AG10803 (cell line): ENCODE data around the gene DDX4.

Experiments
- DNase-seq: peaks from one replicate; pipeline ENCODE4 v3.0.0; 2010; ENCODE audit warnings: low read depth
- H3K4me3 ChIP-seq: 2 replicates; pipeline ENCODE4 v1.5.1; 2011; ENCODE audit warnings: mild to moderate bottlenecking, low read length, control low read depth
- CTCF ChIP-seq: conservative IDR thresholded peaks from 2 replicates; pipeline ENCODE4 v1.5.1; 2011; ENCODE audit warnings: mild to moderate bottlenecking, low read length, control low read depth, inconsistent platforms

Gene DDX4

DNA sequence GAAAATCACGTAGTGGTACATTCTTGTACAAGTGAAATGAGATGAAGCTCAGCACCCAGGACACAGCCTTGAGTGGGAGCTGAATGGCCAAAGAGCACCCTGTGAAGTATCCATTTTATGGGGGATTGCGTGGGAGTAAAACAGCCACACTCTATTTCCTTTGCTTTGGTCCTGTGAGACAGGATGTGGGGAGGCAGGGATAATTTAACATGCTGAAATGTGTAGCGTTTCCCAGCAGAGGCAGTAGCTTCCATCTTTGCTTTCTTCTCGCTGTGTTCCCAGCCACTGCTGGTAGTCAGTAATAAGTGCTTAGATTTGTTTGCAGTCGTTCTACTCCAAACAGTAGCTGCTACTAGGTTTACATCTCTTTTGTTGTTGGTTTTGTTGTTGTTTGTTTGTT, 117.6 kb downstream of the DDX4 start:
- no peak for DNase-seq
- no peak overlapping the region for H3K4me3 ChIP-seq
- no peak for TF ChIP-seq CTCF

- no peak for DNase-seq
- H3K4me3 ChIP-seq, result no peak overlapping the region
- TF ChIP-seq CTCF, result no peak
These were observed 118.8 kb downstream of the DDX4 start for GRCh38 chr5:55856516-55857246.

GRCh38 chr5:55857247-55857640, 119.4 kb downstream of the DDX4 start:
- TF ChIP-seq CTCF, result no peak
- H3K4me3 ChIP-seq, result no peak overlapping the region
- DNase-seq, result peak; percentile 25

DNA sequence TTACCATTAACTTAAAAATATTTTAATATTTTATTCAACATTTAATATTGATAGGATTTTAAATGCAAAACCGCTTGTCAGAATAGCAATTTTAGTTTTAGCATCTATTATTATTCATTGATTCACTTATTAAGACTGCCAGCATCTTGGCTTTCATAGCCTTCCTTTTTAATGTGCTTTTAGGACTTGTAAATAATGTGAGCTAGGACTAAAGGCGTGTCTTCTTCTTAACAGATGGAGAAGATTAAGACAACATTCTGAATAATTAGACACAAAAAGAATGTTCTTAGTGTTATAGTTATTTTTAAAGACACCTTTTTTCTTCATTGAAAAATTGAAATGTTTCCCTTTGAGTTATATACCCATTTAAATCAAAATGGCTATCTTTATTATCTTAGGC, 120.2 kb downstream of the DDX4 start:
- no peak for DNase-seq
- no peak overlapping the region for H3K4me3 ChIP-seq
- TF ChIP-seq CTCF, result no peak

GRCh38 chr5:55860288-55860687, 122.4 kb downstream of the DDX4 start:
- H3K4me3 ChIP-seq, result no peak overlapping the region
- TF ChIP-seq CTCF, result no peak
- no peak for DNase-seq

DNA sequence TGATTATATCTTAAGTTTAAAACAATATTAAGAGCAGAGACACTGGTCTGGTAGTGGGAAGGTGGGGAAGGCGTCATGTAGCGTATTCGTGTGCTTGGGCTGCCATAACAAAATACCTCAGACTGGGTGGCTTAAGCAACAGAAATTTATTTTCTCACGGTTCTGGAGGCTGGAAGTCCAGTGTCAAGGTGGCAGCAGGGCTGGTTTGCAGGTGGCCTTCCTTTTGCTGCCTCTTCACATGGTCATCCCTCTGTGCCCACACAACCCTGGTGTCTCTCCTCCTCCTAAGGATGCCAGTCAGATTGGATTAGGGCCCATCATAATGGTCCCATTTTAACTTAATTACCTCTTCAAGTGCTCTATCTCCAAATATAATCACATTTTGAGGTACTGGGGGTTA, 122.8 kb downstream of the DDX4 start:
- no peak for DNase-seq
- no peak for TF ChIP-seq CTCF
- H3K4me3 ChIP-seq, result no peak overlapping the region
